K562 (cell line): Measurements from ENCODE around the gene KRTAP11-1. TPM values are rescaled to one million over a fixed set of nuclear protein-coding genes. Genes with fewer than 3 reads are reported as not detected.

Experiments
- ATAC-seq: fragments of 200-7000 bp; cut with Tn5 transposase; 3 replicates; pipeline ENCODE4 v1.9.1; 2020; ENCODE audit warnings: moderate library complexity
- BruUV-seq: library from RNA; stranded (reverse); fragments of 400-500 nt; replicated peaks from 2 replicates; lab custom pipeline; 2021; lab: Mats Ljungman, UMichigan
- CTCF ChIA-PET: fragments of 300-600 bp; formaldehyde crosslinking; extraction: SDS; loops from one replicate; lab custom pipeline; 2021; ENCODE audit warnings: low intra/inter-chr PET ratio; lab: Yijun Ruan, JAX
- POLR2A ChIA-PET: fragments of 300-600, 350-650 bp; sonication (Branson Sonifier 250); formaldehyde crosslinking; extraction: SDS; loops from one replicate; lab custom pipeline; 2021; ENCODE audit warnings: antibody characterized with exemption, inconsistent platforms; lab: Yijun Ruan, JAX
- DNase-seq, 4 experiments: peaks; one replicate each; pipeline versions ENCODE4 v3.0.0 to v3.0.0-alpha.2; 2011 to 2018; ENCODE audit warnings: low spot score in 3 of 4, mixed read lengths in 3 of 4; ENCODE audit errors: extremely low read depth in 1 of 4
- FAIRE-seq: peaks from 2 replicates; lab custom pipeline; 2011; peaks lifted over from hg19 to GRCh38; lab: Jason Lieb, UNC
- H2AFZ ChIP-seq: 2 replicates; pipeline ENCODE4 v1.6.0; 2011; ENCODE audit warnings: low read depth, low read length, control low read depth, inconsistent platforms
- H3K27ac ChIP-seq: fragments of 200-600 bp; 3 replicates; pipeline ENCODE4 v1.8.0; 2011; ENCODE audit warnings: low read depth, mild to moderate bottlenecking, control low read depth, inconsistent platforms, low read length, moderate library complexity, mixed read lengths; ENCODE audit errors: extremely low read depth
- H3K27me3 ChIP-seq, 2 experiments: fragments of 300-600 bp in 1 of 2; 2 replicates in 1 of 2; 3 replicates in 1 of 2; pipeline versions ENCODE4 v1.6.0 to v1.8.0; 2011; ENCODE audit warnings: inconsistent platforms in 2 of 2, low read length in 2 of 2, mild to moderate bottlenecking in 1 of 2, mixed read lengths in 1 of 2, moderate library complexity in 1 of 2; ENCODE audit not compliant: control insufficient read depth in 2 of 2, insufficient read depth in 2 of 2
- H3K36me3 ChIP-seq: fragments of 300-600 bp; 3 replicates; pipeline ENCODE4 v1.8.0; 2011; ENCODE audit warnings: mild to moderate bottlenecking, low read length, inconsistent platforms; ENCODE audit not compliant: control insufficient read depth, insufficient read depth
- H3K4me1 ChIP-seq, 2 experiments: fragments of 200-600 bp in 1 of 2; replicated peaks in 1 of 2; 2 replicates in 1 of 2; 3 replicates in 1 of 2; pipeline versions ENCODE4 v1.5.1 to v1.8.0; 2011; ENCODE audit warnings: inconsistent platforms in 2 of 2, low read length in 2 of 2, mild to moderate bottlenecking in 1 of 2, mixed read lengths in 1 of 2, moderate library complexity in 1 of 2; ENCODE audit not compliant: control insufficient read depth in 2 of 2, insufficient read depth in 2 of 2
- H3K4me2 ChIP-seq: 2 replicates; pipeline ENCODE4 v1.6.1; 2011; ENCODE audit warnings: low read length, control low read depth, inconsistent platforms, mixed read lengths; ENCODE audit not compliant: insufficient read depth
- H3K4me3 ChIP-seq: fragments of 200-600 bp; sonication (generic), shearing (Covaris generic); 2 replicates; pipeline ENCODE4 v1.5.1; 2016; ENCODE audit warnings: control low read depth, inconsistent platforms
- H3K79me2 ChIP-seq: fragments of 200-600 bp; 3 replicates; pipeline ENCODE4 v1.8.0; 2011; ENCODE audit warnings: low read length, inconsistent platforms; ENCODE audit not compliant: control insufficient read depth, insufficient read depth
- H3K9ac ChIP-seq, 2 experiments: 2 replicates each; pipeline versions ENCODE4 v1.6.0 to v1.6.1; 2011; ENCODE audit warnings: low read depth in 2 of 2, low read length in 2 of 2, control low read depth in 1 of 2, inconsistent platforms in 1 of 2, mild to moderate bottlenecking in 1 of 2, mixed read lengths in 1 of 2; ENCODE audit not compliant: insufficient read depth in 1 of 2
- H3K9me1 ChIP-seq: one replicate; pipeline ENCODE4 v1.6.0; 2011; ENCODE audit warnings: inconsistent platforms, mild to moderate bottlenecking, low read length, moderate library complexity; ENCODE audit not compliant: control insufficient read depth, insufficient read depth
- H3K9me3 ChIP-seq: replicated peaks from 2 replicates; pipeline ENCODE4 v1.5.1; 2011; ENCODE audit warnings: low read depth, low read length, inconsistent platforms; ENCODE audit not compliant: control insufficient read depth, insufficient read depth
- H4K20me1 ChIP-seq: replicated peaks from 2 replicates; pipeline ENCODE4 v1.6.1; 2011; ENCODE audit warnings: low read length, inconsistent platforms, mixed read lengths; ENCODE audit not compliant: control insufficient read depth, insufficient read depth
- CTBP1 ChIP-seq: fragments of 450-650 bp; IDR thresholded peaks from 2 replicates; pipeline ENCODE4 v1.6.1; 2016; ENCODE audit warnings: borderline replicate concordance
- ERF ChIP-seq: fragments of 450-650 bp; formaldehyde crosslinking; IDR thresholded peaks from 2 replicates; pipeline ENCODE4 v1.4.0; 2020; ENCODE audit warnings: mild to moderate bottlenecking, mixed read lengths
- GTF3C2 ChIP-seq: IDR thresholded peaks from 3 replicates; pipeline ENCODE4 v1.6.1; 2011; ENCODE audit warnings: borderline replicate concordance, mild to moderate bottlenecking, moderate library complexity; ENCODE audit not compliant: insufficient read length; ENCODE audit errors: extremely low read depth
- HDGF ChIP-seq: fragments of 450-650 bp; IDR thresholded peaks from 2 replicates; pipeline ENCODE4 v1.6.1; 2016
- ID3 ChIP-seq, 2 experiments: fragments of 250-450 bp in 1 of 2; fragments of 450-650 bp in 1 of 2; sonication (Bioruptor Pico) in 1 of 2; IDR thresholded peaks; 2 replicates each; pipeline versions ENCODE4 v1.6.1 to v1.8.0; 2016 to 2021; ENCODE audit warnings: mild to moderate bottlenecking in 2 of 2, moderate library complexity in 2 of 2, missing compliant biosample characterization in 1 of 2, missing genetic modification characterization in 1 of 2
- PTRF ChIP-seq: fragments of 450-650 bp; IDR thresholded peaks from 2 replicates; pipeline ENCODE4 v1.6.1; 2016; ENCODE audit warnings: mild to moderate bottlenecking, missing genetic modification characterization, missing compliant biosample characterization
- PTTG1 ChIP-seq: fragments of 450-650 bp; IDR thresholded peaks from 2 replicates; pipeline ENCODE4 v1.6.1; 2016; ENCODE audit warnings: low read depth, mild to moderate bottlenecking, missing genetic modification characterization, missing compliant biosample characterization
- TCF15 ChIP-seq: fragments of 250-450 bp; sonication (Bioruptor Pico); IDR thresholded peaks from 2 replicates; pipeline ENCODE4 v1.8.0; 2022; ENCODE audit warnings: moderate library complexity, mild to moderate bottlenecking, inconsistent platforms
- ZKSCAN8 ChIP-seq: fragments of 200-800 bp; sonication (Bioruptor generic); IDR thresholded peaks from 2 replicates; pipeline ENCODE4 v1.6.1; 2016; ENCODE audit warnings: missing genetic modification characterization, missing compliant biosample characterization
- ZNF444 ChIP-seq: fragments of 250-450 bp; sonication (Bioruptor Pico); IDR thresholded peaks from 2 replicates; pipeline ENCODE4 v1.4.0; 2020; ENCODE audit warnings: mild to moderate bottlenecking, moderate library complexity
- ZNF592 ChIP-seq: fragments of 450-650 bp; IDR thresholded peaks from 2 replicates; pipeline ENCODE4 v1.6.1; 2017; ENCODE audit warnings: antibody characterized with exemption, mild to moderate bottlenecking
- ZNF644 ChIP-seq: fragments of 200-800 bp; sonication (Bioruptor generic); IDR thresholded peaks from 2 replicates; pipeline ENCODE4 v1.6.1; 2016; ENCODE audit warnings: low read depth, missing genetic modification characterization, missing compliant biosample characterization
- WGBS: fragments of 100-300 bp; shearing (Covaris generic); methylation state at CpG from one replicate; pipeline ENCODE4 v1.1.6; 2016; ENCODE audit warnings: low coverage, mixed read lengths; ENCODE audit not compliant: insufficient coverage; ENCODE audit errors: missing lambda C conversion rate; 5-methylcytosine and 5-hydroxymethylcytosine counted together
- in situ Hi-C: fragments of 300-500 bp; cut with MboI; formaldehyde crosslinking; loops from 4 replicates; pipeline ENCODE4 v1.15.0; 2018; ENCODE audit warnings: inconsistent platforms, mixed read lengths
- intact Hi-C: fragments of 100-400 bp; cut with micrococcal nuclease; formaldehyde crosslinking; loops from 2 replicates; pipeline ENCODE4 v1.14.2; 2022
- polyA plus RNA-seq, 8 experiments: library from polyadenylated mRNA; depleted of rRNA in 4 of 8; stranded (reverse) in 5 of 8; unstranded in 3 of 8; fragments of >200 nt; fragmentation: Nextera tagmentation in 2 of 8; fragmentation: Illumina TruSeq in 1 of 8; extraction: Ambion mirVana in 2 of 8; extraction: Trizol in 1 of 8; gene quantifications; 2 replicates each; pipeline versions ENCODE4 v1.2.1 to v1.2.3, GENCODE V29; 2011 to 2014; ENCODE audit warnings: inconsistent platforms in 1 of 8, missing spikeins in 1 of 8
- total RNA-seq, 7 experiments: library from RNA; depleted of rRNA in 6 of 7; stranded (reverse); fragments of >200 nt in 6 of 7; fragmentation: Illumina TruSeq in 2 of 7; extraction: Trizol in 2 of 7; gene quantifications; 2 replicates each; pipeline versions ENCODE4 v1.2.1 to v1.2.3, GENCODE V29; 2011 to 2021; ENCODE audit warnings: low replicate concordance in 1 of 7
- TF ChIP-seq, protein P1 (sequence below): fragments of 450-650 bp; formaldehyde crosslinking; IDR thresholded peaks from 2 replicates; pipeline ENCODE4 v1.4.0; 2022; ENCODE audit warnings: missing genetic modification characterization

Gene KRTAP11-1
- total and polyA plus RNA-seq, 9 of the 15 experiments (the other 6 are each of a cell fraction or from before 2014, with no cell fraction given) = not detected

- ChIA-PET CTCF (no interaction called here), POLR2A (no interaction called here)
- ATAC-seq = no peak
- H2AFZ ChIP-seq = no peak overlapping the region
- H3K9ac ChIP-seq = no peak overlapping the region
- H3K36me3 ChIP-seq = no peaks in the 10 kb centered on the region
- no peaks in the 10 kb centered on the region for H4K20me1 ChIP-seq
- no peak for DNase-seq
- H3K27me3 ChIP-seq = no peaks in the 10 kb centered on the region
- H3K4me2 ChIP-seq = no peak overlapping the region
- no peaks in the 10 kb centered on the region for H3K9me3 ChIP-seq
- FAIRE-seq = no peak
- H3K79me2 ChIP-seq = no peaks in the 10 kb centered on the region
- no peaks in the 10 kb centered on the region for H3K9me1 ChIP-seq
- 0% methylated on average over 6 of the region's 6 CpGs for WGBS
- no peaks in the 10 kb centered on the region for H3K4me1 ChIP-seq
- BruUV-seq = no TSS peak
- H3K4me3 ChIP-seq = no peak overlapping the region
- intact Hi-C loops (loop anchor here (10.0 kb wide), 1 partner anchor 766 kb away; no protein-coding TSS in a partner anchor), in situ Hi-C loops (no loop called here)
- no peak overlapping the region for H3K27ac ChIP-seq
- no peak for TF ChIP-seq ZNF644
- TF ChIP-seq PTTG1 (tag) = no peak
- TF ChIP-seq PTRF = no peak
- TF ChIP-seq ZNF592 = no peak
- TF ChIP-seq TCF15 (CRISPR knock-in tag) = no peak
- TF ChIP-seq CTBP1 = no peak
- TF ChIP-seq, protein P1, sequence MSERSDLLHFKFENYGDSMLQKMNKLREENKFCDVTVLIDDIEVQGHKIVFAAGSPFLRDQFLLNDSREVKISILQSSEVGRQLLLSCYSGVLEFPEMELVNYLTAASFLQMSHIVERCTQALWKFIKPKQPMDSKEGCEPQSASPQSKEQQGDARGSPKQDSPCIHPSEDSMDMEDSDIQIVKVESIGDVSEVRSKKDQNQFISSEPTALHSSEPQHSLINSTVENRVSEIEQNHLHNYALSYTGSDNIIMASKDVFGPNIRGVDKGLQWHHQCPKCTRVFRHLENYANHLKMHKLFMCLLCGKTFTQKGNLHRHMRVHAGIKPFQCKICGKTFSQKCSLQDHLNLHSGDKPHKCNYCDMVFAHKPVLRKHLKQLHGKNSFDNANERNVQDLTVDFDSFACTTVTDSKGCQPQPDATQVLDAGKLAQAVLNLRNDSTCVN (CRISPR knock-in tag) = no peak
- TF ChIP-seq GTF3C2 = no peak
- no peak for TF ChIP-seq ZKSCAN8
- no peak for TF ChIP-seq ERF (CRISPR knock-in tag)
- TF ChIP-seq HDGF = no peak
- no peak for TF ChIP-seq ID3 (CRISPR knock-in tag; IDR thresholded peaks at IDR 0.05)
- no peak for TF ChIP-seq ID3 (tag; IDR thresholded peaks at IDR 0.05)
- no peak for TF ChIP-seq ZNF444
These were observed 42.8 kb downstream of the KRTAP11-1 start for GRCh38 chr21:30838536-30838935.
